GM12892 (cell line): ENCODE measurements around the gene DDHD1.

ENCODE experiments used
- POLR2A ChIP-seq: IDR thresholded peaks from 2 replicates; pipeline ENCODE4 v1.6.1; 2011; ENCODE audit warnings: low read depth, low read length, control low read depth
- POLR2AphosphoS5 ChIP-seq: IDR thresholded peaks from 2 replicates; pipeline ENCODE4 v1.6.1; 2011; ENCODE audit warnings: low read depth, low read length, control low read depth
- TAF1 ChIP-seq: IDR thresholded peaks from 2 replicates; pipeline ENCODE4 v1.6.1; 2011; ENCODE audit warnings: low read depth, mild to moderate bottlenecking, control low read depth, low read length, borderline replicate concordance

DNA sequence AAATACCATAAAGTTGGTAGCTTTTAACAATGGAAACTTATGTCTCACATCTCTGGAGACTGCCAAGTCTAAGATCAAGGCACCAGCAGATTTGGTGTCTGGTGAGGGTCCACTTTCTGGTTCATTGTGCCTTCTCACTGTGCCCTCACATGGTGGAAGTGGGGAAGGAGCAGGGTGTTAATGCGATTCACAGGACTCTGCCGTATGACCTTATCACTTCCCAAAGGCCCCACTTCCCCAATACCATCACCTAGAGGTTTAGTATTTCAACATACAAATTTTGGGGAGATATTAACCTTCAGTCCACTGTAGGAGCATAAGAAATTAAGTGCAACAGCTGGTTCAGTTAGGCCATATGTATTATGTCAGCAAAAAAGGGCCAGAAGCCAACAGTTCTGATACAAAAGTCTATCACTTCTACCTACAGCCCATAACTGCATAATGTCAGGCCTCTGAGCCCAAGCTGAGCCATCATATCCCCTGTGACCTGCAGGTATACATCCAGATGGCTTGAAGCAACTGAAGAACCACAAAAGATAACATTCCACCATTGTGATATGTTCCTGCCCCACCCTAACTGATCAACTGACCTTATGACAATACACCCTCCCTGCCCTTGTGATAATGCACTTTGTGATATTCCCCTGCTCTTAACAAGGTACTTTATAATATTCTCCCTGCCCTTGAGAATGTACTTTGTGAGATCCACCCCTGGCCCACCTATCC, 24.7 kb downstream of the DDHD1 start:
- TF ChIP-seq POLR2AphosphoS5 (no peak), POLR2A (no peak), TAF1 (no peak)
